GM19324 (cell line): ENCODE data around the gene DACH2.
"Not testable (repeated sequence)": the region's sequence is repeated elsewhere in the genome, so short reads cannot be mapped to it uniquely, and the experiment has no call there.

ENCODE experiments used
- ATAC-seq: cut with Tn5 transposase; IDR thresholded peaks from one replicate; pipeline ENCODE4 v1.9.1; 2021; ENCODE audit warnings: mild to moderate bottlenecking, moderate library complexity; ENCODE audit not compliant: unreplicated experiment, low FRiP score

DACH2 gene

DNA sequence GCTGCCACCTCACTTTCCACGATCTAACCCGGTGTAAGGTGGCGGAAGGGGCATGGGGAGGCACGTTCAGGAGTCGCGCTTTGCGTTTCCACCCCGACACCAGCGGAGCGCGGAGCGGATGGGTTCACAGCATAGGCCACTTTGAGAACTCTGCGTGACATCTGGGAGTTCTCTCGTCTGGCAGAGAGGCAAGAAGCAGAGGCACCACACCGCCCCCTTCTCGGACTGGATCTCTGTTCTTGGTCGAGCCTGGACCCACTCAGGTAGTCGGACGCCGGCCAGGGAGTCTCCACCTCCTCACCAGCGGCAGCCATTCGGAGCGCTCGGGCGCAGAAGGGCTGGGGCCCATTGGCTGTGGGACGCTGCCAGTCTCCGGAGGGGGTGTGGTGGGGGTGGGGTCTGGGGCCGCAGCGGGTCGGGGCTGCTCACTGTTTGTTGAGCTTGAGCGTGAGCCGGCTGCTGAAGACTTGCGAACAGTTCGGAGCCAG is at the start of gene DACH2:
Gene DACH2, plus strand, starts transcription at position 428 of the 488 bp plus-strand sequence.
- ATAC-seq = peak; percentile 99

DNA sequence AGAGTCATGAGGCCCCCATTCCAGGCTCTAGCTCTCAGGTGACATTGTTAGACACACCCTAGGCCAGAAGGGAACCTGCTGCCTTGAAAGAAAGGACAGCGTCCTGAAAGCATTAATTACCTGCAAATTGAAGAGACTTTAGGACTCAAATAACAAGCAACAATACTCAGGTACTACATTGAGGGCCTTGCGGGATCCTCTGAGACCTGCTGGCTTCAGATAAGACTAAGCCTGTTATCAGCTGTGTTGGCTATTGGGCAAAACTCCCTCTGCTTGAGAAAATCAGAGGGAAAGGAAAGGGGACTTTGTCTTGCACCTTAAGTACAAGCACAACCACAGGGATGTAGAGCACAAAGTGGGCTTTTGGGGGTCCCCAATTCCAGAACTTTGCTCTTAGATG is 45.9 kb upstream of the DACH2 start:
- no peak for ATAC-seq

DNA sequence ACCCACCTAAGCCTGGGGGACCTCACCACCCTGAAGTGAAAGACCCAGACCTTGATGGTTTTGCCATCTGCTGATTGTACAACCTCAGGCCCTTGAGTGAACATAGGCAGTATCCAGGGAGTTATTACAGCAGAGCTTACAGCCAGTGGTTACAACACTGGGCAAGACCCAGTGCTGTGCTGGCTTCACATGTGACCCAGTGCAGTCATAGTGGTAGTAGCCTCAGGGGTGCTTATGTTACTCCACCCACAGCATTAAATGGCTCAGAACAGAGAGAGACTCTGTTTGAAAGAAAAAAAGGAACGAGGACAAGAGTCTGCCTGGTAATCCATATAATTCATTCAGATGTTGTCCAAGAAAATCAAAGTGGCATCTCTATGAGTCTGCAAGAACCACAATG is 45.2 kb upstream of the DACH2 start:
- ATAC-seq = no peak

DNA sequence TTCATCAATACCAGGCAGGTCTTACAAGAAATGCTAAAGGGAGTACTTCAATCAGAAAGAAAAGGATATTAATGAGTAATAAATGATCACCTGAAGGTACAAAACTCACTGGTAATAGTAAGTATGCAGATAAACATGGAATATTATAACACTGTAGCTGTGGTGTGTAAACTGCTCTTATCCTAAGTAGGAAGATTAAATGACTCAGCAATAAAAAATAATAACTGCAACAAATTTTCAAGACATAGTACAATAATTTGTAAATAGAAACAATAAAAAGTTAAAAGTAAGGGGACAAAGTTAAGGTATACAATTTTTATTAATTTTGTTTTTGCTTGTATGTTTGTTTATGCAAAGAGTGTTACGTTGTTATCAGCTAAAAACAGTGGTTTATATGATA is 43.7 kb upstream of the DACH2 start:
- ATAC-seq = no peak

DNA sequence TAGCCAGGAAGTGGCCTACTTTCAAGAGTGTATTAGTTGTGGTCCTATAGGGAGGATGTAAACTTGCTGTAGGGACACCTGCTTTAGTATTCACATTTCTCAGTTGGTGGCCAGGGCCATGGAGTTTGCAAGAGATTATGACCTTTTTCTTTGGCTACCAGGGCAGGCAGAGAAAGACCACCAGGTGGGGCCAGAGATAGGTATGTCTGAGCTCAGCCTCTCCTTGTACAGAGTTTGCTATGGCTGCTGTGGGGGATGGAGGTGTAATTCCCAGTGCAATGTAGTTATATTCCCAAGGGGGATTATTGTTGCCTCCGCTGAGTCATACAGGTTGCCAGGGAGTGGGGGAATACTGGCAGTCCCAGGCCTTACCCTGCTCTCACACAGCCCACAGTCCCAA is 26.3 kb upstream of the DACH2 start:
- ATAC-seq = no peak

GRCh38 chrX:86133761-86134160 is 14.5 kb upstream of the DACH2 start:
- no peak for ATAC-seq

GRCh38 chrX:86137071-86137470 is 11.2 kb upstream of the DACH2 start:
- ATAC-seq = no peak

DNA sequence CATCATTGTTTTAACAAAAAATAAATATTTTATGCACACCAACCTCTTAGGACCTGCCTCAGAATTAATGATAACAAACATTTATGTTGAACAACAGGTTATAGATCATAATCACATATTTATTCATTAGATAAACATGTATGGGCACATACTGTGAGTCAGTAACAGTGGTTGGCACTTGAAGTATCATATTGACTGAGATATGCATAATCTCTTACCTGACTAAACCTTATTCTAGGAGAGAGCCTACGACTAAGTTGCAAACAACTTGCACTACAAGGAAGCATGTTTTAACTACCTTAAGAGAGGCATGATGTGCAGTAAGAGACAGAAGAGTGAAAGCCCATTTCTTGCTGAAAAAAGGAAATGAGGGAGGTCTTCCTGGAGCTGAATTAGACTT is 6.5 kb upstream of the DACH2 start:
- no peak for ATAC-seq

DNA sequence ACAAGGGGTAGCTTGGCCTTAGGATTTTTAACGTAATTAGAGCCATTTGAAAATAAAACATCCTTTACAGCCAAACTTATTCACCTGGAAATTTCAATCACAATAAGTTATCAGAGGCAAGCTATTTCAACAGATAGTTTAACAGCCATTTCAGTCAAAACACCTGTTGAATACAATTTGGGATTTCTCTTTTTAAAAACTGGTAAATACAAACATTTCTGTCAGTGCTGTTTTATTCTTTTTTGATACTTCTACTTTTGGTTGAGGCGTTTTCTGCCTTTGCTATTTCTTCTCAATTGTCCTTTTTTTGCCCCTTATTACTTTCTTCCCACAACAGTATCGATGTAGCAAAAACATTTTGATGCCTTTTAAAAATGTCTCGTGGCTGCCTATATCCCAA is 2.1 kb upstream of the DACH2 start:
- ATAC-seq = no peak

DNA sequence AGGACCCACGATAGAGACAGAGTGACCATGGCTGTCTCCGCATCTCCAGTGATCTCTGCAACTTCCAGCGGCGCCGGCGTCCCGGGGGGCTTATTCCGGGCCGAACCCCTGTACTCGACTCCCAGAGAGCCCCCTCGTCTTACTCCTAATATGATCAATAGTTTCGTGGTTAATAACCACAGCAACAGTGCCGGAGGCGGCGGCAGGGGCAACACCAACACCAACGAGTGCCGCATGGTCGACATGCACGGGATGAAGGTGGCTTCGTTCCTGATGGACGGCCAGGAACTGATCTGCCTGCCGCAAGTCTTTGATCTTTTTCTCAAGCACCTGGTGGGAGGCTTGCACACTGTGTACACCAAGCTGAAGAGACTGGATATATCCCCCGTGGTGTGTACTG is 343 bp downstream of the DACH2 start:
- ATAC-seq = no peak

GRCh38 chrX:86149119-86149518 is 868 bp downstream of the DACH2 start:
- ATAC-seq = no peak

DNA sequence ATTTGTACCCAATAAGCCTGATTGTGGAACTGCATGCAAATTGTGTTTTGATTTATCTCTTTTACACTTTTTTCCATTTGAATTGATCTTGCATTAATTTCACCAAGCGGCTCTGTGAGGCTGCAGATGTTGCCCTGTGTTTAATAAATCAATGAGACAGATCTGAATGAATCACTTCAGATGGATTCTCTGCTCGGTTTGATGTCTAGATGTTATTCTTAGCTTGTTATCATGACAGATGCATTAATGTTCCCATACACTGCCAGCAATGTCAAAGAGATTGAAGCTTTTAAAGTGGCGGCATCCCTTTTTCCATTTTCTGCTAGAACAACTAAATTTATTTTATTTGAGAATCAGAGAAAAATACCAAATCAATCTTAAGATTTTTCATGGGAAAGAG is 6.3 kb downstream of the DACH2 start:
- no peak for ATAC-seq

DNA sequence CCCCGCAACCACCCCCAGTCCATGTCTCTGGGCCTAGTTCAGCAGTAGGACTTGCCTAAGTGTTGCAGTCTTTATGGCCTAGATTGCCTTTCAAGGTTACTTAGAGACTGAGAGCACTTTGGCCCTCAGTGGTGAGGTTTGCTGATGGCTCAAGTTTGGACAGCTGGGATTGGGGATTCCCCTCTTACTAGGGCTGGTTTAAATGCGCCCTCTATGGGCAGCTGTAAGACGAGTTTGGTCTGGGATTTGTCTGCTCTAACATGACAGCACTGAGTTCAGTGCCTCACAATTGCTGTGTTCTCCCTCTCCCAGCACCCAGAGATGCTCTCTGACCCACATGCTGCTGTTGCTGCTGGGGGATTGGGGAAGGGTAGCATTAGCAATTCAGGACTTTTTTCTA is 23.1 kb downstream of the DACH2 start:
- no peak for ATAC-seq

DNA sequence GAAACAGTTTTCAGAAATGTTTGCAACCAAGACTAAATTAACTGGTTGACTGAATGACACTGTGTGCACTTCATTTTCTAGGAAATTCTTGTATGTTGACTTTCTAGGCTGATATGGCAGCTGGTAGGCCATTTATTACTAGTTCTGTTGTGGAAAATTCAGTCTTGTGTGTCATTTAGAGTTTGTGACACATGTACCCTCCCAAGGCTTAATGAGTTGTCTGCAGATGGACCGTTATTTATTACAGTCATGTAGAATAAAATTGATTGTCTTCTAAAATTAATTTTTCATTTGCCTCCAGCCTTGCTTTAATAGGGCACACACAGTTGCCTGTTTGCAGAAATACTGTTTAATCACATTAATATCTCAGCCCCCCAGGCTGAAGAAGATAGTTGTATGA is 30.7 kb downstream of the DACH2 start:
- no peak for ATAC-seq

DNA sequence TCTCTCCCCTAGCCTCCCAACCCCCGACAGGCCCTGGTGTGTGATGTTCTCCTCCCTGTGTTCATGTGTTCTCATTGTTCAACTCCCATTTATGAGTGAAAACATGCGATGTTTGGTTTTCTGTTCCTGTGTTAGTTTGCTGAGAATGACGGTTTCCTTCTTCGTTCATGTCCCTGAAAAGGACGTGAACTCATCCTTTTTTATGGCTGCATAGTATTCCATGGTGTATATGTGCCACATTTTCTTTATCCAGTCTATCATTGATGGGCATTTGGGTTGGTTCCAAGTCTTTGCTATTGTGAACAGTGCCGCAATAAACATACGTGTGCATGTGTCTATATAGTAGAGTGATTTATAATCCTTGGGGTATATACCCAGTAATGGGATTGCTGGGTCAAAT is 33.1 kb downstream of the DACH2 start:
- ATAC-seq = not testable (repeated sequence)

DNA sequence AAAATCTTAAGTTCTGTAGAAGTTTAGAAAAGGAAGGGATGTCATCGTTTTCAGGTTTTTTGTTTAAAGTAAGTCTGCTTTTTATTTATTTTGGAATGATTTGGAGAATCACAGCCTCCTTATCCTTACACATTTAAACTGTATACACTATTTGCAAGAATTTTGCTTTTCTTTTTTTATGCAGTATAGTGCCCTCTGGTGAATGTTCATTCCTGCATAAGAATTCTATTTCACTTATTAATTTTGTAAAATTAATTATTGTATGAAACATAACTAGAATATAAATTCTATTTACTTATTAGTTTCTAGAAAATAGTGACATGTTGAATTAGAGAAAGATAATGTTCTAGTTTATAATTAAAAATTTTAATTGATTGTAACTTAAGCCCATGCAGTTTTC is 44.6 kb downstream of the DACH2 start:
- no peak for ATAC-seq

DNA sequence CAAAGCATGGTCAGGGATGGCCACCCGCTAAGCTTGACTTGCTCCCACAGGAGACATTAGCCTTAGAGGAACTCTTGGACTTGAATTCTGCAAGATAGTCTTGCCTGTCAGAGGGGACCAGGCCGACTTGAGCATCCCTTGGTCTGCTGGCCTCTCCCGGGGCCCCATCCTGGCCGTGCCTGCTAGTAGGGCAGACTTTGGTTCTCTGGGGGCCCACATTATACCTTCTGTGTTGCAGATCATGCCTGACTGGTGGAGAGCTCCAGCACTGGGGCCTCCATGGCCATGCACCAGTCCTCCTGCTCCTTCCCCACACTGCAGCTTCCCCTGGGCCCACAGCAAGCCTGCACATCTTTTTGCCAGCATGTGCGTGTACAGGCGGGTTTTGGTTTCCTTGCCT is 46.5 kb downstream of the DACH2 start:
- ATAC-seq = no peak

- ATAC-seq = no peak
Measured at GRCh38 chrX:86195343-86195742, 47.1 kb downstream of the DACH2 start.

DNA sequence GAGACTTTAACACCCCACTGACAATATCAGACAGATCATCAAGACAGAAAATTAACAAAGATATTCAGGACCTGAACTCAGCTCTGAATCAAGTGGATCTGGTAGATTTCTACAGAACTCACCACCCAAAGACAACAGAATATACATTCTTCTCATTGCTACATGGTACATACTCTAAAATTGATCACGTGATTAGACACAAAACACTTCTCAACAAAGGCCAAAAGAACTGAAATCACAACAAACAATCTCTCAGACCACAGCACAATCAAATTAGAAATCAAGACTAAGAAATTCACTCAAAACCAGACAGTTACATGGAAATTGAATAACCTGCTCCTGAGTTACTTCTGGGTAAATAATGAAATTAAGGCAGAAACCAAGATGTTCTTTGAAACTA is 49.6 kb downstream of the DACH2 start:
- ATAC-seq = no peak

DNA sequence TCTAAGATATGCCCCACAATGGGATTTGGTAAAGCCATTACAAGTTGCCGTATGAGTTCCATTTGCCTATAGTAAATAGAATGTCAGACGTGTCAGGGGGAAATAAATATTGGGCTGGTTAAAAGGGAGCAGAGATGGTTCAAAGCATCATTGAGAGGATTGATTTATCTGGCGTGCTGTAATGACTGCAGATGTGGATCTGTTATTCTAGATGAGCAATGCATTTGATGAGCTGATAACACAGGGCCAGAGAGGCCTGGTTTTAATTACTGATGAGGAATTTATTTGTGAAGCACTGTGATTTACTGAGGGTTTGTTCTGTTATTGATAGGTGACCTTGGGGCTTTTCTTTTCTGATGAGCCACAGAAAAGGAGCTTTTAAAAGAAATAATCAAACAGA is 62.5 kb downstream of the DACH2 start:
- no peak for ATAC-seq

DNA sequence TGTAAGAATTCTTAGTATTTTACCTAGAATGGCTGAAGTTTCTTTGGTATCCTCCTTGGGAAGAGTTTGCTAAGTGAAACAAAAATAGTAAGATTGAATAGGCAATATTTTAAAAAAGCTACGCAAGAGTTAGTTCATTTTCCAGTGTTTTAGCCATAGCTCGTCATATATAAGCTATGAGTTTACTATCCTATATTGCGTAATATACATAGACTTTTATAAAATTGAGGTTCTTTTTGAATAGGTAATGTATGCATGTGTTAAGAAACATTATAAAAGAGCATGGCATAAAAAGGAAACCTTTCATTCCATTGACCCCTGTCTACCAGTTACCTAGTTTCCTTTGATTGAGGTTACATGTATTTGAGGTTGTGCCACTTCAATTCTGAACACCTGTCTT is 67.0 kb downstream of the DACH2 start:
- no peak for ATAC-seq

DNA sequence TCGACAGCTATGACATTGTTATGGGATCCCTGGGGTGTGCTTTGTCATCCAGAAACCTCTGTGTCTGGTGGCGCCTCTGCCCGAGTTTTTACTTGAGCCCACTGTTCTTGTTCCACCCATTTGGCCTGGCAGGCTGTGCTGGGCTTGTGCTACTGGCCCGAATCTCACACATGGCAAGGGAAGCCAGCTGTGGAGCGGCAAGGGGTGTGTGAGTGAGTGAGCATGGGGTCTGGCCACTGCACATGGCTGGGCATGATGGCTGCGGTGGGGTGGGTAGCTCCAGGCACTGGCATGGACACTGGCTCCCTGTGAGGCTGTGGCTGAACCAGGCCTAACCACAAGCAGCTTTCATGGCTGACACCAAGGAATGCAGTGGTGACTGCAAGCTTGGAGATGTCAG is 89.2 kb downstream of the DACH2 start:
- no peak for ATAC-seq

DNA sequence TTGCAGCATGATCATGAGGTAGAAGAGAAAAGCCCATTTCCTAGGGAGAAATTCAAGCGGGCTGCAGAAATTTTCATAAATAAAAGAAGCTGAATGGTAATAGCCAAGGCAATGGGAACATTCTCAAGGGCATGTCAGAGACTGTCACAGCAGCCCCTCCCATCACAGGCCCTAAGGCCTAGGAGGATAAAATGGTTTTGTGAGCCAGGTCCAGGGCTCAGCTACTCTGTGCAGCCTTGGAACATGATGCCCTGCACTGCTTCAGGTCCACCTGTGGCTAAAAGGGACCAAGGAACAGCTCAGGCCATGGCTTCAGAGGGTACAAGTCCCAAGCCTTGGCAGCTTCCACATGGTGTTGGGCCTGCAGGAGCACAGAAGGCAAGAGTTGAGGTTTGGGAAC is 93.3 kb downstream of the DACH2 start:
- no peak for ATAC-seq
